NCI-H146 treated with DMSO at 0.1 percent for 48 hours (cell line): Measurements from ENCODE around the gene CHD5.
A peak's percentile ranks its signal among the peaks of the same experiment; 100 is the strongest.

ENCODE experiments used
- DNase-seq: peaks from one replicate; lab custom pipeline; 2025; ENCODE audit not compliant: unreplicated experiment; lab: John Stamatoyannopoulos, UW

CHD5 gene

DNA sequence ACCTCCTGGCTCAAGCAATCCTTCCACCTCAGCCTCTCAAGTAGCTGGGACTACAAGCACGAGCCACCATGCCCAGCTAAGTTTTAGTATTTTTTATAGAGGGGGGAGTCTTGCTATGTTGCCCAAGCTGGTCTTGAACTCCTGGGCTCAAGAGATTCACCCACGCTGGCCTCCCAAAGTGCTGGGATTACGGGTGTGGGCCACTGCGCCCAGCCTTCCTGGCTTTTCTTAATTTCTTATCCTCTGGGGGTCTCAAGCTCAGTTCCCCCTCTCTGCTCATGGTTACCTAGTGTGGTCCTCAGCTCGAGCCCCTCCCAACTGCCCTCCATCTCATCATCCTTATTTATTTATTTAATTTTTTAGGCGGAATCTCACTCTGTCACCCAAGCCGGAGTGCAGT is 22.1 kb upstream of the CHD5 start:
- no peak for DNase-seq

- DNase-seq: no peak
Measured at GRCh38 chr1:6200188-6200809, 20.2 kb upstream of the CHD5 start.

DNA sequence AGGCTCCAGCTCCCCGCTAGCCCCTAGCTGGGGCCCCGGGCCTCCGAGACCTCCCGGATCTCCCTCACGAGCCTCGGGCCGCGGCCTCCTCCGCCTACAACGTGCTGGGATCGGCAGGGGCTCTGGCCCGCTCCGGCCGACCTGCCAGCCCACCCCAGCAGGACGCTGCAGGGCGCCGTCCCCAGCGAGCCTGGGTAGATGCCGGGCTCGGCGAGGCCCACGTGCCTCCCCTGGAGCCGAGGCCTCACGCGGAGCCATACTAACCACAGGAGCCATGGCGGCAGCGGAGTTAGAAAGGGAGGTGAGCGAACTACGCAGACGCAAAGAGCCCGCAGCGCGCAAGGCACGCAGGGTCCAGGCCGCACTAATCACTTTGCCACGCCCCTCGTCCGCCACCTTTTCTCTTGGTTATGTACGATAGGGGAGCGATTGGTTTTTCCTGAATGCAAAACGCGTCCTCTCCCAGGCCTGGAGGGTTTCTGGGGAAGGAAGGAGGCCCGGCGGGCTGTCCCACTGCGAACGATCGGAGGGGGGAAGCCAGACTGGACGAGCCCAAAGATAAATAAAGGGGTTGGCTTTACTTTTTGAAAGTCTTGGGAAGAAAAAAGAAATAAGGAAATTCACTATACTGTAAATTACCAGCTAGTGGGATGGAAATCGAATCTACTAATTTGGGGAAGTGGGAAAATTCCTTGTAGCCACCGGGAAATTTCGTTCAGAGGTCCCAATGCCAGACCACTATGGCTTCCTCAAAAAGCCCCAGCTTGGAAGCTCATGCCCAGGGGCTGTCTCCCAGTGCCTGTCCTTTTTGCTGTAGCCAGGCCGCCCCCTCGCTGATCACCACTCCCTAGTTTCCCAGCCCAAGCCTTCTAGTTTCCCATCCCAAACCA is 19.4 kb upstream of the CHD5 start, which contains the start of gene RPL22:
TSS of gene RPL22 (minus strand) at position 298 of the 890 bp plus-strand sequence. CDS start at position 276, 22 bp downstream.
- DNase-seq: peak; percentile 94

DNA sequence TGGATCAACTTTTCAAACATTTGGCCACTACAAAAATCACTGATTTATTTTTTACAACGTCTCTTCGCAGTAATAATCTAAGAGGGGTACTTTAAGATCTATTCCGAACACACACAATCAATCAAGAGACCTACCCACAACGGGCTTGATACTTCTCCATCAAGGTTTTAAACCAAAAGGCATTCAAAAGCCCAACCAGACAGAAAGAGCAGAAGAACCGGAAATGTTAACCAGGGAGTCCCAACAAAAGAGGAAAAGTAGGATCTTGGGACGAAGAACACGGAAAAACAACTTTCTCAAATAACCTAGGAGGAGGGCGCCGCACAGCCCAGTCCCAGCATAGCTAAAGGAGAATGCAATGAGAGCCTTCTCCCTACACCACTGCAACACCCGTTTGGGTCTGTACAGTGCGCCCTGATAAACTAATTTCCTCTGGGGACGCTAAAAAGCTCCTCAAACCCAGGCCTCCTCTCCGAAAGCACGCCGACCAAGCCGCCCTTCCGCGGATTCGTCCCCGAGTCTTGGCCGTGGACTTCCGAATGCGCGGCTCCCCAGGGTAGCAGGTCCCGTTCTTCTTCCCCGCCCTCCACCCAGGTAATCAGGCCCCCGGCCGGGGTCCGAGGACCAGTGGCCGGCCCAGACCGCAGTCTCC is 18.7 kb upstream of the CHD5 start:
- no peak for DNase-seq

GRCh38 chr1:6197746-6198427 is 17.8 kb upstream of the CHD5 start:
- DNase-seq: no peak

GRCh38 chr1:6191968-6192367 is 11.8 kb upstream of the CHD5 start:
- DNase-seq: no peak

- no peak for DNase-seq
Measured at GRCh38 chr1:6188466-6188865, 8.3 kb upstream of the CHD5 start.

DNA sequence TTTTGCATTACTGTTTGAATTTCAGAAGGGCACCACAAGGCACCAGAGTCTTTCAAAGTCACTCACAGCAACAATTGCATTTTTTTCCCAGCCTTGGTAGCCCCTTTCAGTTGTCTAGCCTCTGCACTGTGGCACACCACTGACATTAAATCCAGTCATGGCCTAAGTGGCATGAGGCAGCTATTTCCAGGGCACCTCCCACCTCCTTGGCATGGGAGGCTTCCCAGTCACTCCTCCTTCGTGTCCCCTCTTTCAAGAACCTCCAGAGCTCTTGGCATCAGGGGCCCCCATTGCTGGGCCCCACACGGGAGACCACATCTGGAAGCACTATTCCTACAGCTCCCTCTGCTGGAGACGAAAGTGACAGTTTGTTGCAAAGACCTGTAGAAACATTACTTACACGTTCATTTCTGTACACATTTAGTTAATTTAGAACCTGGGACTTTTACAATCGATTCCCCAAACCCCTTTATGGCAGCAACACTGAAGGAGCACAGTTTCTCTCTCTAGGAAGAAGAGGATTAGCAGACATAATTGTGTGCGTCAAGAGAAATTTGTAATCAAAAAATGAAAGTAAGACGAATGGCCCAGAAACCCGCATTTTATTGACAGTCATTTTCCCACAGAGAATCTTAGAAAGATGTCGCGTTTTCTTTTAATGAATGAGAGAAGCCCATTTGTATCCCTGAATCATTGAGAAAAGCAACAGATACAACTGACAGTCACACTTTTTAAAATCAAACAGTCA is 5.7 kb upstream of the CHD5 start:
- DNase-seq: no peak

DNA sequence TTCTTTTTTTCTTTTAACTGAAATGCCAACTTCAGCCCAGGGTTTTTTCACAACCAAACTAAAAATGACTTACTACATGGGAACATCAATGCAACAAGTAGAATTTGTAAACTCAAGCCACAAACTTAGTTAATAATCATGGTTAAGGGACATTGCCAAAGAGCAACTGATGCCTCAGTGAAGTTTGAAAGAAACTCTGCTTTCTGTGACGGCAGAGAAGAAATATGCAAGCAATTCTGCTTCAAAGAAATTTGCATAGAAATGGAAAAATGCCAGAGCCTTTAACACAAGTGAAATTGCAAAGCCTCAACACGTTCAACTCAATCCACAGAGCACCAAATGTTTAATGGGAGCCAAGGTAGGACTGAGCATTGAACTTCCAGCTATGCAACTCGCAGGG is 5.0 kb upstream of the CHD5 start:
- DNase-seq: no peak

- no peak for DNase-seq
Measured at GRCh38 chr1:6184083-6184783, 4.1 kb upstream of the CHD5 start.

DNA sequence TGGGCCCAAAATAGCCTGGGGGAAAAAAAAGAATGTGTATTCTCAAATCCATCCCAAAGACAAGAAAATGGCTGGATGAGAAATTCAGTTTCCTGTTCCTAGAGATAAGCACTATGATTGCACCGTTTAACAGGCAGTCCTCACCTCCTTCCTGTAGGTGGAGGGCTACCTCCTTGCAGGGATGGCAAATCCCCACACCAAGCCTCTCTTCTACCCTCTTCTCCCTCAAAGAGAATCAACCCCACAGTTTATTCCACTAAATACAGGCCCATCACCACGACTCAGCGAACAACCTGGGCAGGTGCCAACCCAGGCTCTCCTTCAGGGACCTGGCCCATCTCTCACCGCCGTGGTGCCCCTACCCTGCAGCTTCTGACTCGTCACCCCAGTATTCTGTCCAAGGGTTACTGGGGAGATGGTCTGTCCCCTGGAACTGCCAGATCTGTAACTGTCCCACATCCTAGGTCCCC is 3.4 kb upstream of the CHD5 start:
- no peak for DNase-seq

DNA sequence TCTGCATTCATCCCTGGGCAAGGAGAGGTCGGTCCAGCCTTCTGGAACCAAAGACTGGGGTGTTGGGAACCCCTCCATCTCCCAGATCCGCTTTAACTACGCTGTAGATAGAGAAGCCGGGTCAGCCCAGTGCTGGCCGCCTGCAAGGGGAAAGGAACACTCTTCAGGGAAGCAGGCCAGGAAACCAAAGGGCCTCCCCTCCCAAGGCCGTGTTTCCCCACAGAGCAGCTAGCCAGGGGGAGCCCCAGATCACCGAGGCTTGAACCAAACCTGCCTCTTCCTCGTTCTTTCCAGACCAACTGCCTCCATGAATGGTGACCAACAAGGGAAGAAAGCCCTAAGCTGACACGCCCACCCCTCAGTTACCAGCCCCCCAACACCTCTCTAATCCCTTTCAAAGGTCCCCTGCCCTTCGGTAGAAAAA is 1.2 kb upstream of the CHD5 start:
- no peak for DNase-seq

DNA sequence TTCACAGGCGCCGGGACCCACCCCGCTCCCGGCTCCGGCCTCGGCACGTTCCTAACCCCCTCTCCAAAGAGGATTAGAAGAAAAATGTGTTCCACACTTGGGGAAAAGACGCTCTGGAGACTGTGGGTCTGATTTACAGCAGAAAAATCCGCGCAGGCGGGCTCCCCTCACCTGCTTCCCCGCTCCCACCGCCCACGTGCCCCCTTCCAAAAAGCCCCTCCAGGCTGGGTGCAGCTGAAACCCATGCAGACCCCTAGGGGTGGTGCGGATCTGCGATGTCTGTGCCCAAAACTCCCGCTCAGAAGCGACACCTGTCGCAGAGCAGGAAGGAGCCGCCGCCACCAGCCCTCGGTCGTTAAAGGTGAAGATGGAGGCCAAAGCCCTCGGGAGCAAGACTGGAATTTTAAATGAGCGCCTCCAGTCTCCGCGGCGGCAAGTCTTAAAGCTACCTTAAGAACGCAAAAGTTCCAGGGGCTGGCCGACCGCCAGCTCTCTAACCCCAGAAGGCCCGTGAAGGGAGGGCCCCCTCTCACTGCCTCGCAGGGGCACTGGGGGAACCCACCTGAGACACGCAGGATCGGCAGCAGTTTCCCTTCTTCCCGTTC is 688 bp upstream of the CHD5 start:
- DNase-seq: no peak

DNA sequence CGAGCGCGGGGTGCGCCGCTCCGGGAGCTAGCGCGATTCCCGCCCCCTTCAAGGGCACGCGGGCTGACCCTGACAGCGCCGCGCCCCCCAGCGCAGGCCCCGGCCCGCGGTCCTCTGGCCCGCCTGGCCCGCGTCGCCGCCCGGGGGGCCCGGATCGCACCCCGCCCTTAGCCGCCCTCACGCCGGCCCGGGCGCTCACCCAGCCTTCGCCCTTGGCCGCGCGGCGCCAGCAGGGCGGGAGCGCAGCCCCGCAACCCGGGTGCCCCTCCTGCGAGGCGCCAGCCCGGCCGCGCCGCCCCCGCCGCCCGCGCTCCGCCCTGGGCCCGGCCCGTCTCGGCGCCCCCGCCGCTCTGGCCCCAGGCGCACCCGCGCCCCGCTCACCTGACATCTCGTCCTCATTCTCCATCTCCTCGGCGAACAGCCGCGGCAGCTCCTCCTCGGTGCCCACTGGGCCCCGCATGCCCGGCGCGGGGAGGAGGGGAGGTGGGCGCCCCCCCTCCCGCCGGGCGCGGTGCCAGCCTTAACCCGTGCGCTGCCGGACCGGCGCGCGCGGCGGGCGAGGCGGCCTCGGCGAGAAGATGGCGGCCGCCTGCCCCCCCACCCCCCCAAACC is 451 bp downstream of the CHD5 start:
- DNase-seq: no peak

DNA sequence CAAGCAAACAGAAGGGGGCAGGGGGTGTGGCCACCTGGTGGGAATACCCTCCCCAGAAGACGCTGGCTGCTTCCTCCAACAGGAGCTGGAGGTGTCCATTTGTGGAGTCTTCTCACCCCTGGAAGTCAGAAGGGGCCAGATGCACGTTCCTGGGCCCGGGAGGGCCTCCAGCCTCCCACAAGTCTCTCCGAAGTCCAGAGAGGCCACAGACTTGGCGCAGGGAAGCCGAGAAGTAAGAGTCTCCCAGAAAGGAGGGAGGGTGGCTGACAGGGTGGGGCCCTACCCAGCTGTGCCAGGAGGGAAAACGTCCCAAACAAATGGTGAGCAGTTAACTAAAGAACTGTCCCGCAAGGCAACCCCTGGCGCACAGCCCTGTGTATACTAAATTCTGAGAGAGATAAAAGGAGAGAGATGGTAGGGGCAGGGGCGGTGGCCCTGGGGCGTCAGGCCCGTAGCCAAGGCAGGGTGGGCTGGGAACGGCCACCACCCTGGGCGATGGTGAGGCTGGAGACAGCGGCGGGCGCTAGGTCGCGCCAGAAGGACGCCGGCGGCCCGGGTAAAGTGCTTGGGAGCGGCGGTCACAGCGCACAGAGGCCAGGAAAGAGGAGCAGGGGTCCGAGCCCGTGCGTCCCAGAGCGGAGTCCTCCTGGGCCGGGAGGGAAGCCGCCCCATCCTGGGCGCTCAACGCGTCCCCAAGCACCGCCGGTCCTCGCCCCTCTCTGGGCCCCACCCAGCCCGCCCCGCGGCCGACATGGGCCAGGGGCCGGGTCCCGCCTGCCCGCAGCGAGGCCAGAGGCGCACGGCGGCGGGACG is 1.2 kb downstream of the CHD5 start:
- no peak for DNase-seq

- DNase-seq: no peak
Measured at GRCh38 chr1:6177681-6178380, 2.3 kb downstream of the CHD5 start.

DNA sequence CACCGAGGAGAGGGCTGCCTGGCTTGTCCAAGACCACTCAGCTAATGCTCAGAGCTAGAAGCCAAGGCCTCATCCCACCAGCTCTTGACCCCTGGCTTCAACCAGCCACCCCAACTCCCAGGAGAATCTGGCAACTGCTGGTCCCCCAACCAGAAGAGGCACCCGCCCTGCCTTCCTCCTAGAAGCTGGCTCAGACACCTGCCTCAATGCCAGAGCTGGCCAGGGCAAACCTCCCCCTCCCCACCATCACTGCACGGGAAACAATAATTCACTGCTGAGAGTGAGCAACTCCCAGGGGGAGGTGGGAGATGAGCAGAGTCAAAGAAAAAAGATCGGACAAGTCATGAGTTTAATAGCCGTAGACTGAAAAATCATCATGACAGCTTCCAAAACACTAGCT is 3.3 kb downstream of the CHD5 start:
- DNase-seq: no peak

DNA sequence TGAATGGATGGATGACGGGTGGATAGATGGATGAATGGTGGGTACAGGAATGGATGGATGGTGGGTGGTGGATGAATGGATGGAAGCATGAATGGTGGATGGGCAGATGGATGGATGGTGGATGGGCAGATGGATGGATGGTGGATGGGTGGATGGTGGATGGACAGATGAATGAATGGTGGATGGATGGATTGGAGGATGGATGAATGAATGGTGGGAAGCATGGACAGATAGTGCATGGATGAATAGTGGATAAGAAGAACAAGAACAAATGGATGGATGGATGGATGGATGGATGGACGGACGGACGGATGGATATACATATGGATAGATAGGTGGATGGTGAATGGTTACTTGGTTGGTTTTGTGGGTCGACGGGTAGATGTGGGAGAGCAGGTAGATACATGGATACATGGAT is 4.7 kb downstream of the CHD5 start:
- no peak for DNase-seq
